ENCODE results near the gene PNN.
"Not testable (repeated sequence)": the region's sequence is repeated elsewhere in the genome, so short reads cannot be mapped to it uniquely, and the experiment has no call there.

Gene PNN

DNA sequence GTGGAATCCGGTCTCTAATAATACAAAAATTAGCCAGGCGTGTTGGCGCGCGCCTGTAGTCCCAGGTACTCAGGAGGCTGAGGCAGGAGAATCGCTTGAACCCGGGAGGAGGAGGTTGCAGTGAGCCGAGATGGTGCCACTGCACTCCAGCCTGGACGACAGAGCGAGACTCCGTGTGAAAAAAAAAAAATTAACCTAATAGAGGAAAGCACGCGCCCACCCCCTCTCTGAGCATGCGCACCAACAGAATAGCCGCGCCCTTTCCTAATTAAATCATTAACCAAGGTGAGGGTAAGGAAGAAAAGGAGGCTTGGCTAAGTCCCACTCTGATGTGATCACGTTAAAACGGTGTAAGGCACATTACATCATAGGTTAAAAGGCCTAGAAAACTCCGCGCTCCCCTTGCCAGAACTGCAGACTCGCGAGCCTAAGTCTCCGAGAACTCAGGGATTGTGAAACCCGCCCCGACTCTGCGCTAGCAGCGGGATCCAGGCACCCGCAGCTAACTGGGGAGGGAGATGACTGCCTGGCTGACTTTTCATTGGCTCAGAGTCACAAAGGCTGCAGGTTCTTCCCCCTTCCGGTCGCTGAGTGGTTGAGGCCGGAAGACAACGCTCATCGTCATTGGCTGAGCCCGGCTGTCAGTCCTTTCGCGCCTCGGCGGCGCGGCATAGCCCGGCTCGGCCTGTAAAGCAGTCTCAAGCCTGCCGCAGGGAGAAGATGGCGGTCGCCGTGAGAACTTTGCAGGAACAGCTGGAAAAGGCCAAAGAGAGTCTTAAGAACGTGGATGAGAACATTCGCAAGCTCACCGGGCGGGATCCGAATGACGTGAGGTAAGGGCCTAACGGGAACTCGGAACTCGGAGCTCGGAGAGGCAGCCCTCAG is at the start of gene PNN:
Gene PNN (plus strand): TSS at position 695 of the 885 bp plus-strand sequence. CDS start 26 bp downstream, at position 721.
- peak; percentile 94 for DNase-seq (ENCODE audit: low read depth)

DNA sequence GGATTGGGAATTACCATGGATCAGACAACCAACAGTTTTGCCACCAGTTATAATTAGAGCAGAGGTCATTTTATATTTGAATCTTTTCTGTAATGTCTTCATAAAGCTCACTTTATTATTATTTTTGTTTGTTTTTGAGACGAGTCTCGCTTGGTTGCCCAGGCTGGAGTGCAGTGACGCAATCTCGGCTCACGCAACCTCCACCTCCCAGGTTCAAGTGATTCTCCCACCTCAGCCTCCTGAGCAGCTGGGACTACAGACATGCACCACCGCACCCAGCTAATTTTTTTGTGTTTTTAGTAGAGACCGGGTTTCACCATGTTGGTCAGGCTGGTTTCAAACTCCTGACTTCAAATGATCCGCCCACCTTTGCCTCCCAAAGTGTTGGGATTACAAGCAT is 37.2 kb upstream of the PNN start:
- DNase-seq (ENCODE audit: low read depth): not testable (repeated sequence)

DNA sequence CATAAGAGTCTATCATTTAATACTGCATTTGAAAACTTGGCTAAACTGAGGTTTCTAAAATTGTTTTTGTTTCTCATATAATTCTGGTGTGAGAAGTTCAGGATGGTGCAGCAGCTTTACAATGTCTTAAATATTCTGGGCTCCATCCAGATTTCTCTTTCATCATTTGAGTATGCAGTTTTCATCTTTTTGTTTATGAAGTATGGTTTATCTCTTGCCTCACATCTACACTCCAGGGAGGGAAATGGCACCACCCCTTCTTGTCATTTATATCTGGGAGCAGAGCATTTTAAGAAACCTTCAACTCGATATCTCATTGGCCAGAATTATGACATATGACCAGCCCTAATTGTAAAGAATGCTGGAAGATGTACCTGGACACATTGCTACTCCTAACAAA is 36.6 kb upstream of the PNN start:
- no peak for DNase-seq (ENCODE audit: low read depth)

DNA sequence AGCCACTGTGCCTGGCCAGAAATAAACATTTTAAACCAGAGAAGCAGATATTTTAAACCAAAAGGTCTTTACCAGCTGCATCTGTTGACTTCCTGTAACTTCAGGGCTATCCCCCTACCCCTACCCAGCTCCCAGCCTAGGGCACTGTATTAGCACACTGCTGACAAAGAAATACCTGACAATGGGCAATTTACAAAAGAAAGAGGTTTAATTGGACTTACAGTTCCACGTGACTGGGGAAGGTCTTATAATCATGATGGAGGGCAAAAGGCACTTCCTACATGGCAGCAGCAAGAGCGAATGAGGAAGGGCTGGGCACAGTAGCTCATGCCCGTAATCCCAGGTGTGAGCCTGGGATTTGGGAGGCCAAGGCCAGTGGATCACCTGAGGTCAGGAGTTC is 34.9 kb upstream of the PNN start:
- no peak for DNase-seq (ENCODE audit: low read depth)

DNA sequence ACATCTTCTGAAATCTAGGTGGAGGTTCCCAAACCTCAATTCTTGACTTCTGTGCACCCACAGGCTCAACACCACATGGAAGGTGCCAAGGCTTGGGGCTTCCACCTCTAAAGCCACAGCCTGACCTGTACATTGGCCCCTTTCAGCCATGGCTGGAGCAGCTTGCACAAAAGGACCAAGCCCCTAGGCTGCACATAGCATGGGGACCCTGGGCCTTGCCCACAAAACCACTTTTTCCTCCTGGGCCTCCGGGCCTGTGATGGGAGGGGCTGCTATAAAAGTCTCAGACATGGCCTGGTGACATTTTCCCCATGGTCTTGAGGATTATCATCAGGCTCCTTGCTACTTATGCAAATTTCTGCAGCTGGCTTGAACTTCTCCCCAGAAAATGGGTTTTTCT is 33.4 kb upstream of the PNN start:
- DNase-seq (ENCODE audit: low read depth): not testable (repeated sequence)

DNA sequence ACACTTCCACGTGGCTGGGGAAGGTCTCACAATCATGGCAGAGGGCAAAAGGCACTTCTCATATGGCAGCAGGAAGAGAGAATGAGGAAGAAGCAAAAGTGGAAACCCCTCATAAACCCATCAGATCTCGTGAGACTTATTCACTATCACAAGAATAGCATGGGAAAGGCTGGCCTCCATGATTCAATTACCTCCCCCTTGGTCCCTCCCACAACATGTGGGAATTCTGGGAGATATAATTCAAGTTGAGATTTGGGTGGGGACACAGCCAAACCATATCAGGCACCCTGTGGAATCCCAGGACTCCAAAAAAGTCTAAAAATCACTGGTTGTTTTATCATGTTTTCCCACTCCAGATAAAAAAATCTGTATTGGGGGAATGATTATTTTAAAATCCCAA is 31.8 kb upstream of the PNN start:
- DNase-seq (ENCODE audit: low read depth): not testable (repeated sequence)

DNA sequence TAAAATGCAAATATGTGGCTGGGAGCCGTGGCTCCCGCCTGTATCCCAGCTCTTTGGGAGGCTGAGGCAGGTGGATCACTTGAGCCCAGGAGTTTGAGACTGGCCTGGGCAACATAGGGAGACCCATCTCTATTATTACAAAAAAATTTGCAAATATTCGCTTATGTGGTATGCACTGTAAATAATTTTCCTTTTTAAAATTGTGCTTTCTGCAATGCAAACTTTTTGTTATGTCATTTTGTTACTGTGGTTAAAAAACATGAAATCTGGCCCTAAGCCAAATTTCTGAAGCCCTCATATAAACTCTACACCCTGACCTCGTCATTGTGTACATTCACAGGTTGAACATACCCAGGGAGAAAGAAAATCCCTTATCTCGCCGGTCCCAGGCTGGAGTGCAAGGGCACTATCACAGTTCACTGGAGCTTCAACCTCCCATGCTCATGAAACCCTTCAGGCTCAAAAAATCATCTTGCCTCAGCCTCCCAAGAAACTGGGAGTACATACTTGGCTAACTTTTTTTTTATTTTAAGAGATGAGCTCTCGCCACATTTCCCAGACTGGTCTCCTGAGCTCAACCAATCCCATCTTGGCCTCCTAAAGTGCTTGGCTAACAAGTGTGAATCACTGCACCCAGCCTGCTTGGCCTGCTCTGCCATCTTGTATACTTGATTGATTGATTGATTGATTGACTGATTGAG is 29.6 kb upstream of the PNN start:
- no peak for DNase-seq (ENCODE audit: low read depth)

DNA sequence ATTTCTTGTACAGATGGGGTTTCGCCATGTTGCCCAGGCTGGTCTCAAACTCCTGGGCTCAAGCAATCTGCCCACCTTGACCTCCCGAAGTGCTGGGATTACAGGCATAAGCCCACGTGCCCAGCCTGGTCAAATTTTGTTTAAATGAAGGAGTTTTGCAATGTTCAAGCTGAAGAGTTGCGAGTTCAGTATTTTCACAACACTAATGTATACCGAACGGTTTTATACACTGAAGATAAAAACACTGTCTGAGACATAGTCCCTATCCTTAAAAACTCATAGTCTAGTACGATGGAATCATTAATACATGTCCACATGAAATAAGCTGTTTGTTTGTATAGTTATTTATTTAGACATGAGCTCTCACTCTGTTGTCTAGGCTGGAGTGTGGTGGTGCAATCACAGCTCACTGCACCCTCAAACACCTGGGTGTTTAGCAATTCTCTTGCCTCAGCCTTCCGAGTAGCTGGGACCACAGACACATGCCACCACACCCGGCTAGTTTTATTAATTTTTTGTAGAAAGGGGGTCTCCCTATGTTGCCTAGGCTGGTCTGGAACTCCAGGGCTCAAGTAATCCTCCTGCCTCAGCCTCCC is 20.4 kb upstream of the PNN start:
- DNase-seq (ENCODE audit: low read depth): no peak

DNA sequence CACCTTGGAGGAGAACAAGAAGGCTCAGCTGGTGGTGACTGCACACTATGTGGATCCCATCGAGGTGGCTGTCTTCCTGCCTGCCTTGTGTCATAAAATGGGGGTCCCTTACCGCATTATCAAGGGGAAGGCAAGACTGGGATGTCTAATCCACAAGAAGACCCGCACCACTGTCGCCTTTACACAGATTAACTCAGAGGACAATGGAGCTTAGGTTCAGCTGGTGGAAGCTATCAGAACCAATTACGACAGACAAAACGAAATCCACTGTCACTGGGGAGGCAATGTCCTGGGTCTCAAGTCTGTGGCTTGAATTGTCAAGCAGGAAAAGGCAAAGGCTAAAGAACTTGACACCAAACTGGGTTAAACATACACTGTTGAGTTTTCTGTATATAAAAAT is 17.6 kb upstream of the PNN start:
- DNase-seq (ENCODE audit: low read depth): no peak

DNA sequence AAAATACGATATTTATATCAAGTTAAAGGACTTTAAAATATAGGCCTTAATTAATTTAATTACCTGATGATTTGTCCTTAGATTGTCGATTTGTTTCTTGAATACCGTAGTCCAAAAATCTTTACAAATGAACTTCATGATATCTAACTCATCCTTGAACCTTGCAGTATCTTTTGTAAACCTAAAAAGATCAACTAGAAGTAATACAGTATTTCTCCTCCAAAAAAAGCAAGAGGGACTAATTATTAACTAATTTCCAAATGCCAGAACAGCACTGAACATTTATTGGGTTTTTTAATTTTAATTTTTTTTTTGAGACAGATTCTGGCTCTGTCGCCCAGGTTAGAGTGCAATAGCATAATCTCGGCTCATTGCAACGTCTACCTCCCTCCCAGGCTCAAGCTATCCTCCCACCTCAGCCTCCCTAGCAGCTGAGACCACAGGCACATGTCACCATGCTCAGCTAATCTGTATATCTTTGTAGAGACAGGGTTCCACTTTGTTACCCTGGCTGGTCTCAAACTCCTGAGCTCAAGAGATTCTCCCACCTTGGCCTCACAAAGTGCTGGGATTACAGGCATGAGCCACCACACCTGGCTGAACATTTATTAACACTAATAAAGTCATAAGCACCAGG is 16.7 kb upstream of the PNN start:
- DNase-seq (ENCODE audit: low read depth): no peak

DNA sequence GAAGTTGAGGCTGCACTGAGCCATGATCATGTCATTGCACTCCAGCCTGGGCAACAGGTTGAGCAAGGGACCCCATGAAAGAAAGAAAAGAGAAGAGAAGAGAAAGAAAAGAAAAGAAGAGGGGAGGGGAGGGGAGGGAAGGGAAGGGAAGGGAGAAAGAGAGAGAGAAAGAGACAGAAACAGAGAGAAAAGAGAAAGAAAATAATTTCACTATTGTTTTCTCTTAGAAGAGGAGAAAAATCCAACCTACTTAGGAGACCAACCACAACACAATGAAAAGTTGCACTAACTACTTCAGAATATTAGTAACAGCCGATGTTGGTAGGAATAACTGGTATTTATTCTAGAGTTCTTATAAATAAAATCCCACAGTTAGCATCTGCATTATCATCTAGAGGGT is 14.6 kb upstream of the PNN start:
- no peak for DNase-seq (ENCODE audit: low read depth)

DNA sequence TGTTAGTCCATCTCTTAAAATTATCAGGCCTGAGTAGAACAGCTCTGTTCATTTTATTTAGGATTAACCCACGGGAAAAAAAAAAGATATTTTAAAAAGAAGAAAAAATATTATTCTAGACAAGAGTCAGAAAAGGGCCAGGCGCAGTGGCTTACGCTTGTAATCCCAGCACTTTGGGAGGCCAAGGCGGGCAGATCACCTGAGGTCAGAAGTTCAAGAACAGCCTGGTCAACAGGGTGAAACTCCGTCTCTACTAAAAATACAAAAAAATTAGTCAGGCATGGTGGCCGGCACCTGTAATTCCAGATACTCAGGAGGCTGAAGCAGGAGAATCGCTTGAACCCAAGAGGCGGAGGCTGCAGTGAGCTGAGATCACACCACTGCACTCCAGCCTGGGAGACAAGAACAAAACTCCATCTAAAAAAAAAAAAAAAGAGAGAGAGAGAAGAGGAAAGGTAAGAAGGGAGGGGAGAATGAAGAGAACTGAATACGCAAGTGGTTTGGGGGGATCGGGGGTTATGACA is 7.2 kb upstream of the PNN start:
- DNase-seq (ENCODE audit: low read depth): not testable (repeated sequence)

DNA sequence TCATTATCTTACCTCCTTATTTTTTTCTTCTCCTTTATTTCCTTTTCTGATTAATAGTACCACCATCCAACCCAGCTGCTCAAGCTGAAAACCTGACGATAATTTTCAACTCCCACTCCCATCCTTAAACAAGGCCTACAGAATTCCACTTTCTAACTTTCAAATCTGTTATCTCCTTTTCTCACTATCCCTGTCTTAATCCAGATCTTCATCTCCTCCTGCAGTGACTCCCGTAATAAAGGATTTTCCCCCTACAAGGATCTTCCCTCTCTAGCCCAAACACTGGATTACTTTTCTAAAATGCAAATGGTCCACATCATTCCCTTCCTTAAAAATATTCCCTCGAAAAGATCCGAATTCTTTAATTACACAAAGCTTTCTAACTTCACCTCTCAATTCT is 6.5 kb upstream of the PNN start:
- DNase-seq (ENCODE audit: low read depth): no peak

DNA sequence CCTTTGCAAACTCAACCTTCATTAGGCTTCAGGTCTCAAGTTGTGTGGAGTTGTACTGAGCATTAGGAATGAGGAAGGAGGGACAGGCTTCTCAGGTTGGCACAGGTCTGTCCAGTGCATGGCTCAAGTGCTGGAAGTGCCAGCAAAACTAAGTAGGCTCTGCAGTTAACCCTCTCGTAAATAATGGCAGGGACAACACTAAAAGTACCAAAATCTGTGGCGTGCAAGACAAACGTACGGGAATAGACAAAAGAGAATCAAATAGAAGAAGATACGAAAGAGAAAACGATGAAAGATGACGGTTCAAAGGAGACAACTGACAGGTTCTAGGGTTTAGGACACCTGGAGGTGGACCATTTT is 5.5 kb upstream of the PNN start:
- no peak for DNase-seq (ENCODE audit: low read depth)

DNA sequence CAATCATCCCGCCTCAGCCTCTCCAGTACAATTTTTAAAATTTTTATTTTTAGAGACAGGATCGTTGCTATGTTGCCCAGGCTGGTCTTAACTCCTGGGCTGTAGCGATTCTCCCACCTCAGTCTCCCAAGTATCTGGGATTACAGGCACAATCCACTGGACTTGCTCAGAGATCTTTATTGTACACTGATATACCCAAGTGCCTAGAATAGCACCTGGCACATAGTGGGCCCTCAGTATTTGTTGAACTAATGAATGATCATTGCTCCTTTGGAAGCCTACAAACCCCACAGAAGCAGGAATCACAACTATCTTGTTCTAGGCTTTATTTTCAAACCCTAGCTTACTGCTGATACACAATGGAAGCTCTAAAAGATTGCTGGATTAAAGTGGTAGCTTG is 1.9 kb upstream of the PNN start:
- no peak for DNase-seq (ENCODE audit: low read depth)

DNA sequence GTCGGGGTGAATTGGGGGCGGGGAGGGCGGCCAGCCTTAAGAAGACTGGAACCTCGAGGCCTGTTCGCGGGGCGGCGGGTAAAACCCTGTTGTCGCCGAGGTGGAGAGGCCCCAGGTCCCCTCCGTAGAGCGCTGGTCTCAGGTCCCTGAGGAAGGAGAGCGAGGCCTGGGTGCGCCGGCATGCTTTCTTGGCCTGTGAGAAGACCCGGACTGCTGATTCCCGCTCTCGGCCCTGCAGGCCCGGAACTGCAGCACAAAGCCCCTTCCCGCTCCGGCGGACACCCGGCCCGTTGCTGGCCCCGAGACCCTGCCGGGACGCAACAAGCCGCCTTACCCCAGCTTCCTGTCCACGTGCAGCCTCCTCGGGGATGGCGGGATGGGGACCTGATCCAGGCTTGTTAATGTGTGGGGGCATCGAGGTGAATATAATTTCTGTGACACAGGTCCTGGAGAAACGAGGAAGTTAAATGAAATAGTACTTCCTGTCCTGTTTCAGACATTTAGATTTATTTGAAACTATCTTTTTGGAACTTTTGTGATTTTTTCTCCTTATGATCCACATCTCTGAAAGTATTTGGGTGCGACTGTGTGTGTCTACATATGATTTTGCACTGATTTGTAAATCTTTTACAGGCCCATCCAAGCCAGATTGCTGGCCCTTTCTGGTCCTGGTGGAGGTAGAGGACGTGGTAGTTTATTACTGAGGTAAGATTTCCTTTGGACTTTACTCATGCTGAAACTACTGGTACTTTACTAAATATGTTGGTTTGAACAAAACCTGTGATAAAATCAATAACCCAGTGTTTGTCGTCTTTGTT is 600 bp downstream of the PNN start:
- peak; percentile 25 for DNase-seq (ENCODE audit: low read depth)

DNA sequence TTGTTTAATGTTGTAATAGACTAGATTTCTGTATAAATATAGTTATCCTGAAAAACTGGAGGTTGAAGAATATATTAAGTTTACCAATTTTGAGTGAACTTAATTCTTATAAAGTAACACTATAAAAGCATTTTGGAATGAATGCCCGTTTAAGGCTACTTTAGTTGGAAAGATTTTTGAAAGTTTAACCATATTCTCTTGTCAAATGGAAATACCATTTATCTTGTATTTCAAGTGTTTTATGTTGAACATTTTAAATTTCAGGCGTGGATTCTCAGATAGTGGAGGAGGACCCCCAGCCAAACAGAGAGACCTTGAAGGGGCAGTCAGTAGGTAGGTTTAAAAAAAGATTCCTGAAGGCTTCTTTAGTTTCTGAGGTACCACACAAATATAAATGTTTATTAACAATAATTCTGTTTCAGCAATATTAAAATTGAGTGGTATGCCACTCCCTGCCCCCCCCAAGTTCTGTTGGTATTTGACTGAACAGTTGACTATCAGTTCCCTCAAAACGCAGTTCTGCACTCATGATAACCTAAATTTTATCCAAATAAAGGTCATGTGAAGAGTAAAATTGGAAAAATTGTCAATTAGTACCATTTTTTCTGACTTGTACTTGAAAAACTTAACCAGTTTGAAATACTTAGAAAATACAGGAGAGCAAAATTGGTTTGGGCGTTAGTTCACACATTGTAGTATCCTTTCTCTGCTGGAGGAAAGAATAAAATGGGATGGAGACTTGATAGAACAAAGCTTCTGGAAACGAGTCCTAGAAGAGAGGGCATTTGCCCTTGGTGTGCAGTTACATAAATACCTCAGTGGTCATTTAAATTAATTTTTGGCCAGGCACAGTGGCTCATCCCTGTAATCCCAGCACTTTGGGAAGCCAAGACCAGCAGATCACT is 1.5 kb downstream of the PNN start:
- no peak for DNase-seq (ENCODE audit: low read depth)

DNA sequence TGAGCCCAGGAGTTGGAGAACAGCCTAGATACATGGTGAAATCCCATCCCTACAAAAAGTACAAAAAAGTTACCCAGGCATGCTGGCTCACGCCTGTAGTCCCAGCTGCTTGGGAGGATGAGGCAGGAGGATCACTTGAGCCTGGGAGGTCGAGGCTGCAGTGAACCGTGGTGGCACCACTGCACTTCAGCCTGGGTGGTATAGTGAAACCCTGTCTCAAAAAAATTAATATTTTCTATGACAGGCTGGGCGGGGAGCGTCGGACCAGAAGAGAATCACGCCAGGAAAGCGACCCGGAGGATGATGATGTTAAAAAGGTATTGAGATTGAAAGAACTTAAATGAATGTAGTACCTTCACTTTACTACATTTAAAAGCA is 2.1 kb downstream of the PNN start:
- DNase-seq (ENCODE audit: low read depth): no peak

DNA sequence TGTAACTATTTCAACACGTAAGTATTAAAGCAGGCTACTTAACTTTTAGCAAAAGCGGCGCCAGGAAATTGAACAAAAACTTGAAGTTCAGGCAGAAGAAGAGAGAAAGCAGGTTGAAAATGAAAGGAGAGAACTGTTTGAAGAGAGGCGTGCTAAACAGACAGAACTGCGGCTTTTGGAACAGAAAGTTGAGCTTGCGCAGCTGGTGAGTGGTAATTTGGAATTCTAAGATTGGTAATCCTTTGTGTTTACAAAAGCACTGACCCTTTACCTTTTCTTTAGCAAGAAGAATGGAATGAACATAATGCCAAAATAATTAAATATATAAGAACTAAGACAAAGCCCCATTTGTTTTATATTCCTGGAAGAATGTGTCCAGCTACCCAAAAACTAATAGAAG is 4.0 kb downstream of the PNN start:
- DNase-seq (ENCODE audit: low read depth): no peak

DNA sequence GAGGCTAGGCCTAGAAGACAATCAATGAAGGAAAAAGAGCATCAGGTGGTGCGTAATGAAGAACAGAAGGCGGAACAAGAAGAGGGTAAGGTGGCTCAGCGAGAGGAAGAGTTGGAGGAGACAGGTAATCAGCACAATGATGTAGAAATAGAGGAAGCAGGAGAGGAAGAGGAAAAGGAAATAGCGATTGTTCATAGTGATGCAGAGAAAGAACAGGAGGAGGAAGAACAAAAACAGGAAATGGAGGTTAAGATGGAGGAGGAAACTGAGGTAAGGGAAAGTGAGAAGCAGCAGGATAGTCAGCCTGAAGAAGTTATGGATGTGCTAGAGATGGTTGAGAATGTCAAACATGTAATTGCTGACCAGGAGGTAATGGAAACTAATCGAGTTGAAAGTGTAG is 5.5 kb downstream of the PNN start:
- DNase-seq (ENCODE audit: low read depth): no peak
